Dermis microvascular lymphatic vessel endothelial cell (primary cell): ENCODE measurements around the gene PTHLH. TPM values are rescaled to one million over a fixed set of nuclear protein-coding genes. Genes with fewer than 3 reads are reported as not detected.

Experiments used
- DNase-seq, 2 donors: peaks; one replicate each; pipeline versions ENCODE4 v3.0.0 to v3.0.0-alpha.2; 2010; ENCODE audit warnings: low read depth in 2 of 2
- total RNA-seq: library from RNA; depleted of rRNA; stranded (reverse); fragments of >200 nt; gene quantifications from 2 replicates; pipeline ENCODE4 v1.2.1, GENCODE V29; 2014

PTHLH gene
- total RNA-seq, result under 0.01 TPM in 1 of 2 replicates, not detected in the other

DNA sequence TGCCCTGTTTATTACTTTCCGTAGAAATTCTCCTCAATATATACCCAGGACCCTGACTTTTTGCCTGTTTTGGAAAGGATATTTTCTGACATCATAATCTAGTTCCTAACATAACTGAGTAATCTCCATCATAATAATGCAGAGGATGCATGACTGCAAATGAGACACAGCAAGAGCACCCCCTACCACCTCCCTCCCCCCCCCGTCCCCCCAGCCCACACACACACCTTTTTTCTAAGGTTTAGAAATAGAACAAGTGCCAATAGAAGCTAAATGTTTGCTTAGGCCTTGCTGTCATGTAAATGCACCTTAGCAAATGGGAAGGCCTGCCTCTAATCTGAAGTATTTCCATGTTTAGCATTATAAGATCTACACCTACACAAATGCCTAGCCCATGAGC, at the start of gene PTHLH:
Gene PTHLH (minus strand): TSS at position 13 of the 400 bp plus-strand sequence. CDS start 3,239 bp downstream, outside the sequence.
- DNase-seq, result no peak

DNA sequence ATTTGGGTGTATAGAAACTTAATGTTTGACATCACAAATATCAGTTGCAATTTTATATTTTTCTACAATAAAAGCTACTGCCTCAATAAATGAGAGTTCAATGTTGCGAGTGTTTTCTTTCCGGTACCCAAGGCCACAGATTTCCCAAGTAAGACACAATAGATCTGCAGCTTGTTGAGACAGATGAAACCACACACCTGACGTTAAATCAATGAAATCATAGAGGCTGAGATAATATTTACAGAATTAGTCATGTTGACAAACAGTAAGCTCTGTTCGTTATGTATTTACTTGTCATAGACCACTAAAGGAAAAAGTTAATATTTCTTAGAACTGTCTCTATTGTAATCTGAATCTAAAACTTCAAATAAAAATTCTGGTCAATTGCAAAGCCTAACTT, 49.2 kb upstream of the PTHLH start:
- no peak for DNase-seq

DNA sequence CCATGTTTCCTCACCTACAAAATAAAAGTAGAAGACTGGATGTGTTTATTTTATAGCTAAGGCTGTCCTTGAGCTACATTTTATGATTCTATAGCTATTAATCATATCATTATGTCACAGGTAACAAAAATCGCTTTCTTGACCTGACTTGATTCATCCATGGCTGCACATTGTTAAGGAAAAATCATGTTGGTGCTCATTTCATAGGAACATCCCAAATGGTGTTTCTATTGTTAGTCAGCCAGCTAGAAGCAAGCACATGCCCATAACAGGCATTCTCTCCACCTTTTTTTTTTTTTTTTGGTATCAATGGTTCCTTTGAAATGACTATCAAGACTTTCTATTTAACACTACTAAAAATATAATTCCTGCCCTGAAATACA, 45.3 kb upstream of the PTHLH start:
- no peak for DNase-seq

DNA sequence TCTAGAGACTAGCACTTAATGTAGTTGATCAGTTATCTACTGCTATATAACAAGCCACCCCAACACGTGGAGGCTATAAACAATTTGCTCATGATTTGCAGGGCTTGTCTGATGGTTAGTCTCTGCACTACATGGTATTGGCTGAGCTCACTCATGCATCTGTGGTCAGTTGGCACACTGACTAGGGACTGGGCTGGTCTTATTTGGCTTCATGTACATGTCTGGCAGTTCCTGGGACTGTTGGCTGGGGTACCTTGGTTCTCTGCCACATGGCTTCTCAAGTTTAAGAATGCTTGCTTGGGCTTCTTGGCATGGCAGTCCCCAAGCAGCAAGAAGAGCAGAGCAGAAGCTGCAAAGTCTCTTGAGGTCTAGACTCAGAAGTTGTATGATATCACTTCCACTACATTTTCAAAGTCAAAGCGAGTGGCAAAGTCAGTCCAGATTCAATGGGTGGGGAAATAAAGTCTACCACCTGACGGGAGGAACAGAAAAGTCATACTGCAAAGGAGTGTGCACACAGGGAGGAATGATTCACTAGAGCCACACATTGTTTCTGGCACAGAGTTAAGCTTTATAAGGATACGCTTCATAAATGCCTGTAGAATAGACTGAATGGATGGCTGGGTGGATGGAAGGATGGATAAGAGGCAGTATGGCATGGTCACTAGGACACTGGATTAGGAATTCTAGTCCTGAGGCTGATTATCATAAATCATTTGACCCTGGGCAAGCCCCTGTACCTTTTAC, 44.8 kb upstream of the PTHLH start:
- no peak for DNase-seq

DNA sequence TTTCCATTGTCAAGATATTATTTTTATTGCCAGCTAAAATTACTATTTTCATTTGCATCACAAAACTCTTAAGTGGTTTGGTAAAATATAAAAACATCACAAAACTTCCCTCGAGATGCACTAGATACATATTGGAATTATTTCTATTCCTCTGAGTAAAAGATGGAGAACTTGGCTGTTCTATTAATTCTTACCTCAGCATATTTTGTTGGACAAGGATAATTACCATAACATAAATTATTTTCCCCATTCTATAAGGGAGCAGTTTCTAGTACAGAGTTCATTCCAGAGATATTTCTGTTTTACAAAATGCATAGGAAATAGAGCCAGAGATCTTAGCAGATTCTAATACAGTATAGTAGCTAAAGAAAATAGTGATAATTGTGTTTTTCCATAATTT, 42.6 kb upstream of the PTHLH start:
- DNase-seq, result no peak

DNA sequence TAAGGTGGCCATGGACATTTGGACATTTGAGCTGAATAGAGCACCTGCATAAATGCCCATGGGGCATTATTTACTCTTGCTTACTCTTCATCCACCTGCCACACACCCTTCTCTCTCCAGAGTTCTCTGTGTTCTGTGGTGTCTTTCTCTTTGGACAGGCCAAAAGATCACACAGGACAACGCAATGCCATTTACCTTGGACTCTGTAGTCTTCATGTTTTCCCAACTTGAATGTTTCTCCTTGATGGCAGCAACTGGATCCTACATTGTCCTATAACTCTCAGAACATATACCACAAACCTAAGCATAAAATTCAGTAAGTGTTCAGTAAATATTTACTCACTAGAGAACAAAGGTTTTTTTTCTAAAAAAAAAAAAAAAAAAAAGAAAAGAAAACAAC, 41.7 kb upstream of the PTHLH start:
- DNase-seq, result no peak

DNA sequence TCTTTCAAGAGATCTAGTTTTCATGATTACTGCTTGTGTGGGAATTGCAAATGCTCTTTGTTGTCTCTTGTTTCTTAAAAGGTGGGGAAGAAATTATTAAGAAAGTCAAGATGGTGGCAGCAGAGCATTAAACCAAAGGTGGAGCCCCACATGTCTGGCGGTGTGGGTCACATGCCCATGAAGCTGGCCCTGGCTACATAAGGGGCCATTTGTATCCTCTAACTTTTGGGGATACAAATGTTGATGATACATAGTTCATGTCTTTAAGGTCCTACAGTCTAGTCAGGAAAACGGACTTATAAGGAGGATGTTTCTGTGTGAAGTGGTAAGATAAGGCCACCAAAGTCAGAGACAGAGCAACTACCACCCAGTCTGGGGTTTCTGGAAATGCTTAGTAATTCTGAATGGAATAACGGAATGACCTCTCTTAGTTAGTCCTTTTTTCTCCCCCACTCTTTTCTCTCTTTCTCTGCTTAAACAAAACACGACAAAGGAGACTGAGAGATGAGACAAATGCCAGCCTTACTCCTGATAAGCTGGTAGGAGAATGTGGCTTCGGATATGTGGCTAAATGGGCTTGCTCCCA, 39.9 kb upstream of the PTHLH start:
- DNase-seq, result no peak

DNA sequence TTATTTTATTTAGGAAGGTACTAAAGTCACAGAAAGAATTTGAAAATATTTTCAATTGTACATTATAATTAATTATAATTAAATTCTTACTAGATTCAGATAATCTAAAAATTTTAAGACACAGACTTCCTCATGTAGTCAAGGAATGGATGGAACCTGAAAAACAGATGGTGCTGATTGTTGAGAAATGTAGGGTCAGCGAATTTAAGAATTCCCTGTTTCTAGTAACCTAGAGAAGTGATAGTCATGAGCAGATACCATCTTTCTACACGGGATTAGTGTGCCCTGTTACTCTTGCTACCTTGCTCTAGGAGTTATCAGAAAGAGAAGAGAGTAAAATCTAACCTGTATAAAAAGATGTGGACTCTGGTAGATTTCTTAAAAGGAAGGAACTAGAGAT, 37.5 kb upstream of the PTHLH start:
- no peak for DNase-seq

DNA sequence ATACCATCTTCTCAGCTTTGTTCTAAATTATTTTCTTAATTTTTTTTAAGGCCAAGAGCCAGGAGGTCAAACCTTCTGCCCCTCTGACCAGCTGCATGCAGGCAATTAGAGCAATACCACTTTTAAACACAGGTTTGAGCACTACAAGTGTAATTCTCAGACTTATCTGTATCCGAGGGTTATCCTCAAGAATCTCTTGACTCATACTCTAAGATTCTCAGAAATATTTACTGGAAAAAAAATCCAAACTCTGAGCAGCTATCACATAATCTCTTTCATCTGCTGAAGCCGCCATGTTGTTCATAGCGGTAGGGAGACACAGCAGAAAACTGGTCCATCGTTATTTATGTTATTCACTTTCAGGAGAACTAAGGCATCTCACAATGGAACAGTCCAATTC, 27.4 kb upstream of the PTHLH start:
- DNase-seq, result no peak

DNA sequence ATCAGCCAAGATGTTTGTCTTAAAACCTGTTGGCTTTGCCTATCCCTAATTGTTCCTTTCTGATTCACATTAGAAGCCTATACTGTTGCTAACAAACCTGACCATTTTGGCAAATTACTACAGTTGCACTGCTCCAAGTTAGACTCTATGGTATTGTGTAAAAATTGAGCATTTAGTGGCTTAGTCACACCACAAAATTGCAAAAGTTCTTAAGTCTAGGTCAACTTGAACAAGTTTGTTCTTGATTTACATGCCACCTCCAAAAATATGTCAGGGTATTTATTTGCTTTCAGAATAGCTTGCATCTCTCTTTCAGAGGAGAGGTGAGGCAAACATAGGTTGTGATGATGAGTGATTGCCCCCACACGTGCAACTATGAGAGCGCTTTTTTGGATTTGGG, 27.0 kb upstream of the PTHLH start:
- no peak for DNase-seq

DNA sequence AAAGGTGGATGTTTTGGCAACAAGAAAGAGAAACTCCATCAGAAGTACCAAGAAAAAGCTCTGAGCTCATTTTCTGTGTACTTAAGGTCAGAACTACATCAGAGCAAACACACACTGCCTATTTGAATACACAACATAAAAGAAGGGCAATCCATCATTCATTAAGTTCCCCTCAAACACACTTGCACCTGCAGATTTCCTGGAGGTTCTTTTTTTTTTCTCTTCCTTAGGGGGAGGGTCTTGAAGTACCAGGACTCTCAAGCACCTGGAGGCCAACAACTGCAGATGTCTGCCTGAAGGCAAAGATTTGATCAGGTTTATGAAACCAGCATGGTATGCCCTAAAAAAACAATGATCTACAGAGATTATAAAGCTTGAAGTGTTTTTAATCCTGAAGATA, 26.1 kb upstream of the PTHLH start:
- no peak for DNase-seq

DNA sequence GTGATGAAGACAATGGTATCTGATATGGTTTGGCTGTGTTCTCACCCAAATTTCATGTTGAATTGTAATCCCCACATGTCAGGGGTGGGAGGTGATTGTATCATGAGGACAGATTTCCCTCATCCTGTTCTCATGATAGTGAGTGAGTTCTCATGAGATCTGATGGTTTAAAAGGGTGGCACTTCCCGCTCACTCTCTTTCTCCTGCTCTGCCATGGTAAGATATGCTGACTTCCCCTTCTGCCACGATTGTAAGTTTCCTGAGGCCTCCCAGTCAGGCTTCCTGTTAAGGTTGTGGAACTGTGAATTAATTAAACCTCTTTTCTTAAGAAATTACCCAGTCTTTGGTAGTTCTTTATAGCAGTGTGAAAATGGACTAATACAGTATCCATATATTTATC, 25.6 kb upstream of the PTHLH start:
- DNase-seq, result no peak

DNA sequence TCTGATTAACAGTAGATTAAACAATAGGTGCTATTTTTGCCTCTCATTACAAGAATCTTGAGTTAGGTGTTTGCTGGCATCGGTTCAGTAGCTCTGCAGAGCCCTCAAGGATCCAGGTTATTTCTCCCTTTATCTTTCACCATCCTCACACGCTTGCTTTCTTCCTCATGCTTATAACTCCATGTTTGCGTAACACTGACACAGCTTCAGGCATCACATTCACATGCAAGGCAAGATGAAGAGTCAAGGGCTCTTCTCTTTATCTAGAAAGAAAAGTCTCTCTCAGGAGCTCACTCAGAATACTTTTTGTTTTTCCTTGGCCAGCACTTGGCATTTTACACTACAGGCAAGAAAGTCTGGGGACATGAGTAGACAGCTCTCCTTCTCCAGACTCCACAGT, 24.2 kb upstream of the PTHLH start:
- DNase-seq, result no peak

DNA sequence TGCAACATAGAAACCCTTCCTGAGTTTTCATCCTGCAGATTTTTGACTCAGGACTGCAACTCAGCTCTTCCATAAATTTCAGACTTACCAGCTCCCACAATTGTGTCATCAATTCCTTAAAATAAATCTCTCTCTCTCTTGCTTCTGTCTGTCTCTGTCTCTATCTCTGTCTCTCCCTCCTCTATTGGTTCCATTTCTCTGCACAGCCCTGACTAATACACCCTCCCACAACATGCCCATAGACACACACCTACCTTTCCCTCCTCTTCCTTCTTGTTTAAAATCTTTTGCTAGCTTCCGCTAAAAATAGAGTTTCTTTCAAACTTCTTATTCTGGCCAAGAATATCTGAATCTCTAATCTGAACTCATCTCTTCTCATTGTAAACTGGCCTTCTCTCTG, 22.9 kb upstream of the PTHLH start:
- no peak for DNase-seq

DNA sequence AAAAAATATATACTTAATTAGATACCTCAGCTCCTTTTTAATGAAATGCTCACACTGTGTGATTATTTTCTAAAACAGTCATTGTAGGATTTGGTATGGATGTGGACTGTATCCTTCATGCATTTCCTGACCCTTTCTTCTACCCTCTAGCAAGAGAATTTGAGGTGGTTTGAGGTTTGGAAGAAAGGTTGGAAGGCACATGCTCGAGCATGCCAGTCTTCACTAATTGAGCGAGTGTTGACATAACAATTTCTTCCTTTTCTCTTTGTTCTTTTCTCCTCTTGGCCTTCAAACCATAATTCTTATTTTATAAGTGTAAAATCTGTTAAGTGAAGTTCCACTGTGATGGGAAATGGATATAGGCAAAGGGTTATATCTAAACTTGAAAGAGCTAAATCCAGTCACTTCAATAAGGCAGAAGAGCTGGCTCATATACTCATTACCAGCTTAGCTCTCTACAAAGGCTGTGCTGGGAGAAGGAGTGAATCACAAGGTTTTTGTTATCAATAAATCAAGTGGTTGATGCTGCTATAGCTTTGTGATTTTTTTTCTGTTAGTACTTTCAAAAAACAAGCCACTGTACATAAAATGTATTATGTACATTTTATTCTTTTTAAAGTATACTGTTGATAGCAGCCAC, 16.2 kb upstream of the PTHLH start:
- DNase-seq, result no peak

DNA sequence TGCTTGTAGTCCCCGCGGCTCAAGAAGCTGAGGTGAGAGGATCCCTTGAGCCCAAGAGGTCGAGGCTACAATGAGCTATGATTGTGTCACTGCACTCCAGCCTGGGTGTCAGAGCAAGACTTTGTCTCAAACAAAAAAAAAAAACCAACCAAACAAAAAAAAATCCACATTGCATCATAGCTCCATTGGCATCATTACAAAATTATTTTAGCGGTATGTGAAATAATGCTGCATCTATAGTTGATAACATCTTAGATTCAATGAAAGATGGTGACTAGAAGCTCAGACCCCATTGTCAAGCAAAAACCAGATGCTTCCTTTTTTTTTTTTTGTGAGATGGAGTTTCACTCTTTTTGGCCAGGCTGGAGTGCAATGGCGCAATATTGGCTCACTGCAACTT, 14.8 kb upstream of the PTHLH start:
- DNase-seq, result no peak

DNA sequence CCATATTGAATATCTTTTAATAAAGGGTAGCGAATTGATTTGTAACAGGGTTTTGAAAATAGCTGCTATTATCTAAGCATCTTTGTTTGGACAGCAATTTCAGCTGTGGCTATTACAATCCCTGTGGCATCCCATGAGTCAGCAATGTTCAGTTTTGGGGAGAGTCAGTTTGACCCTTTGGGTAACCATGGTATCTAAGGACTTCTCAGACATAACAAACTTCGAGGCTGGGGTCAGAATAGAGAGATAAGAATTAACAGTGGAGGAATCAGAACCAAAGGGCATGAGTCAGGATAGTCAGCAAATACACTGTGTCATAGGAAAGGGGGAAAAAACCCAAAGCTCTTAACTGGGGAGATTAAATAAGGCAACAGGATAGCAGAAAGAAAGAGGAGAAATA, 11.7 kb upstream of the PTHLH start:
- no peak for DNase-seq

DNA sequence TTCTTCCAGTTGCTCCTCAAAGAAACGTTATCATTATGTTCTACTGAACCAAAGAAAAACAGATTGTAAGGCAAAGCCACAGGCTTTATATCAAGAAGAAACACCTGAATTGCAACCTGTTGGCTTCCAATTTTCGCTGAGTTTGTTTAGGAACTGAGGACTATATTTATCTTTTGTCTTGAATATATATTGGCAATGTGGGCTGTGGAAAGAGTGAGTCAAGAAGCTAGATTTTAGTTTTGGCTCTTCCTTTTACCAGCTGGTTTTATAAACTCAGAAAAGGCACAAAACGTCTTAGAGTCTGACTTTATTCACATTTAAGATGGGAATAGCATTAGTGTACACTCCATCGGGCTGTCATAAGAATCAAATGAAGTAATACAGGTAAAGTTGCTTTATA, 10.4 kb upstream of the PTHLH start:
- DNase-seq, result no peak

DNA sequence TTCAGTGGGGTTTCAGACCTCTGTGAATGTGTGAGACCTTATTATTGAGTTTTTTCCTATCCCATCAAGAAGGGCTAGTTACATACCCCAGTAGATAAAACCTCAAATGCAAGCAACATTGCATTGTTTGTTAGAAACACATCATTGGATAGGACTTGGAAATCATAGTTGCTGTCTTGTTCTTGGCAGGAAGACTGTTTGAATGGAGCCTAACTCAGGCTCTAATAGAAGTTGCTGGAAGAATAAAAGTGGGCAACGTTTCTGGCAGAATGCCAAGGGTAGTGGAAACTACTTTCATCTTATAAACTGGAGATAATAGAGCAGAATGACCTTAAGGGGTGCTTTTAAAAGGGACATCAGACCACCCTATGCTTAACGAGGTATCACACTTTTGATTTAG, 9.9 kb upstream of the PTHLH start:
- no peak for DNase-seq

DNA sequence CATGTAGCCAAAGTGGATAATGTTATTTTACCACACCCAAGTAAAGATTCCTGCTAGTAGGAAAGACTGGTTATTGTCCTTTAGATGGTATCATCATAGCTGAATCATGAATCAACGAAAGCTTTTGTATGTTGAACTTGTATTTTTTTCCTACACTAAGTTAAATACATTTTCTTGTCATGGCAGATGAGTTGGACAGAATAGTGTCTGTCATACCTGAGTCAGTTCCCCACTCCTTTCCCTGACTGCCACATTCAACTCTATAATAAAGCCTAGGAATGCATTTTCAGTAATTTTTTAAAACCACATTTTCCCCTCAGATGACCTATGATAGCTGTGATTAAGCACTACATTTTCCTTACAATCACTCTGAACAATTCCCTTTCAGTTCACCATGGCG, 9.3 kb upstream of the PTHLH start:
- peak in 1 of 2 donors; percentile 14 for DNase-seq

DNA sequence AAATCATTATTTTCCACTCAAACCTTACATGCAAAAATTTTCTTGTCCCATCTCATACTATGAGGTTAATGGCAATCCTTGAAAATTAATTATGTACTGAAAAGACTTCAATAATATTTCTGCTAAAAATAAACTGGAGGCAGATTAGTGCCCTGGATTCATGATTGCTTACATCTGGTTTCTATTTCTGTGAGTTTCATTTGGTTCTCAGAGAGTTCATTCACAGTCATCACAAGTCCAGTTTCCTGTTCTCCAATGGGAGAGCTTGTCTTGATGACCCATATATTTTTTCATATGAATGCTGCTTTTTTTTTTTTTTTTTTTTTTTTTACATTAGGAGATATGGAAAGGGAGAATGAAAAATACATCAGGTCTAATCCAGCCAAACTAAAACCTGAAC, 6.6 kb upstream of the PTHLH start:
- DNase-seq, result no peak

DNA sequence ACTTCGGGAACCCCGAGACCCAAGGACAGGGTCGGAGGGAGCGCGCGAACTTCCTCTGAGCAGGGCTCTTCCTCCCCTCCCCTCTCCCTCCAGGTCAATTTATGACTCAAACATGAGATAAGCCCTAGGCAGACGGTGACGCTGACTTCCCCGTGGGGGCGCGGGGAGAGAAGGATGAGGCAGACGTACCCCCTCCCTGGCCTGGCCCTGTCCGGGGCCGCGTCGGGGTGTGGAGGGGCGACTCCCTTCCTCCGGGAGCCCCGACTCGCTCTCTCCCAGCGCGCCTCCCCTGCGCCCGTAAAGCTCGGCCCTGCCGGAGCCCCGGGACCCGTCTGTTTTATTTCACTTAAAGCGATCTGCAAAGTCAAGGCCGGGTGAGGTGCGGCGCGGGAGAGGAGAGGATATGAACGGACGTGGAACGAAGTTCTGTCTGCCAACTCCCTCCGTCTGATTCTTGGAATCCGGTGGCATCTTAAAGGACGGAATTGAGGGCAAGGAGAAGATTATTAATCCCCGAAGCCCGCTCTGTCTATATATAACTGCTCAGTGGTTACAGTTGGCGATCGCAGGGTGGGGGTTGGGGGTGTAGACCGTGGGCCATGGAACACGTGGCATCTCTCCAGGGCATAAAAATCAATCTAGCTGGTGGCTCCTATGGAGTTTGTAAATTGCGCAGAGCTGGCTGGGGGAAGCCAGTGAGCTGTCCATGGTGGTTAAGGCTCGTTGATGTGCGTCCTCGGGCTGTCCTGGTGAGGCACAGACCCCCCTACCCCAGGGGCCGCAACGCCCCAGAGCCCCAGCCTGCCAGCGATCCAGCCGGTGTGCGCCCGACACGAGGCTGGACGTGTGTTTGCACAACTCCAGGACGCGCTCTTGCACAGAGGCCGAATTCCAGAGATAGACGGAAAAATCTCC, 2.9 kb upstream of the PTHLH start:
- peak in 1 of 2 donors; percentile 76 for DNase-seq
